OCI-LY1 (cell line): Measurements from ENCODE around the gene MPST.

ENCODE experiments used
- CTCF ChIP-seq: fragments of 200-600 bp; sonication (generic), shearing (Covaris generic); IDR thresholded peaks from 2 replicates; pipeline ENCODE4 v1.5.1; 2017; ENCODE audit warnings: mild to moderate bottlenecking, antibody characterized with exemption, low read length, moderate library complexity, mixed read lengths
- EZH2 ChIP-seq: fragments of 200-600 bp; sonication (generic), shearing (Covaris generic); IDR thresholded peaks from 2 replicates; pipeline ENCODE4 v1.8.0; 2017; ENCODE audit warnings: borderline replicate concordance, mixed run types, mild to moderate bottlenecking, antibody characterized with exemption, low read length, moderate library complexity, mixed read lengths

DNA sequence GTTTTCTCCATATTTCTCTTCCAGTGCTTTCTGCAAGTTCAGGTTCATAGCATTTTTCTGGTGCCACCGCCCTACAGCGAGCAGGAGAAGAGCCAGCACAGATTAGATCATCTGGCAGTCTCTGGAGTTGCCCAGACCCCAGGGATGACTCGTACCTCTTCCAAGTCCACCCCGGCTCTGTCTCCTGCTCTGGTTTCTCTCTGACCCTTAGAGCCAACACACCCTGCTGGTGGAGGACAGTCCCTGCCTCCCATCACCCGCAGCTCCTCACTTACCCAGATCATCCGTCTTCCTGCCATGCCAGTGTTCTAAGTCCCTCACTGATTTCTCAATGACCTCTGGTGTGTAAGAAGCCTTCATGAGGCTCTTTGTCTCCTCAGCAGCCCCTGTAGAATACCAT lies 28.3 kb upstream of the MPST start:
- no peak for TF ChIP-seq CTCF
- TF ChIP-seq EZH2 = no peak
